GM12878 (cell line): Measurements from ENCODE around the gene TBL1XR1. TPM values are rescaled to one million over a fixed set of nuclear protein-coding genes. Genes with fewer than 3 reads are reported as not detected.
A peak's percentile ranks its signal among the peaks of the same experiment; 100 is the strongest.

Experiments used
- CREM ChIP-seq: IDR thresholded peaks from 2 replicates; pipeline ENCODE4 v1.6.1; 2014; ENCODE audit warnings: antibody characterized with exemption, low read depth
- JUNB ChIP-seq: IDR thresholded peaks from 2 replicates; pipeline ENCODE4 v1.6.1; 2016; ENCODE audit warnings: antibody characterized with exemption, mild to moderate bottlenecking
- KAT2A ChIP-seq: conservative IDR thresholded peaks from 2 replicates; pipeline ENCODE4 v1.6.1; 2011; ENCODE audit warnings: low read depth, low read length; ENCODE audit not compliant: control insufficient read depth
- MEF2A ChIP-seq: IDR thresholded peaks from 2 replicates; pipeline ENCODE4 v1.6.1; 2011; ENCODE audit warnings: low read depth, mild to moderate bottlenecking, low read length, moderate library complexity; ENCODE audit not compliant: insufficient read depth
- PBX3 ChIP-seq: IDR thresholded peaks from 2 replicates; pipeline ENCODE4 v1.6.1; 2011; ENCODE audit warnings: mild to moderate bottlenecking, low read depth, low read length, moderate library complexity; ENCODE audit not compliant: insufficient replicate concordance
- RUNX3 ChIP-seq: IDR thresholded peaks from 2 replicates; pipeline ENCODE4 v1.6.1; 2012; ENCODE audit warnings: low read length, inconsistent platforms
- TCF3 ChIP-seq: IDR thresholded peaks from 2 replicates; pipeline ENCODE4 v1.6.1; 2012; ENCODE audit warnings: low read depth, mild to moderate bottlenecking, low read length, borderline replicate concordance; ENCODE audit not compliant: insufficient read depth
- ZSCAN29 ChIP-seq: fragments of 450-650 bp; IDR thresholded peaks from 2 replicates; pipeline ENCODE4 v1.6.1; 2017; ENCODE audit warnings: mild to moderate bottlenecking, moderate library complexity
- polyA plus RNA-seq, 11 experiments: library from polyadenylated mRNA; depleted of rRNA in 4 of 11; unstranded in 6 of 11; stranded (reverse) in 5 of 11; fragments of >200 nt; fragmentation: Nextera tagmentation in 4 of 11; fragmentation: Illumina TruSeq in 1 of 11; extraction: Ambion mirVana in 4 of 11; extraction: Trizol in 1 of 11; gene quantifications; 1 replicate in 1 of 11; 2 replicates in 10 of 11; pipeline versions ENCODE4 v1.2.1 to v1.2.3, GENCODE V29; 2011 to 2016; ENCODE audit warnings: inconsistent platforms in 2 of 11, missing spikeins in 2 of 11, low read depth in 1 of 11
- total RNA-seq, 4 experiments: library from RNA; depleted of rRNA in 3 of 4; stranded (reverse); fragments of >200 nt in 3 of 4; fragmentation: Illumina TruSeq in 1 of 4; extraction: Trizol in 1 of 4; gene quantifications; 2 replicates each; pipeline versions ENCODE4 v1.2.1 to v1.2.3, GENCODE V29; 2013 to 2021
- TF ChIP-seq, protein P1 (sequence below): fragments of 450-650 bp; IDR thresholded peaks from 2 replicates; pipeline ENCODE4 v1.6.1; 2017; ENCODE audit warnings: mild to moderate bottlenecking, moderate library complexity

The TBL1XR1 gene
- total and polyA plus RNA-seq, 10 of the 15 experiments (the other 5 are each of a cell fraction or from before 2014, with no cell fraction given): 13.0 to 115 (median 60.4) TPM

- TF ChIP-seq, protein P1, sequence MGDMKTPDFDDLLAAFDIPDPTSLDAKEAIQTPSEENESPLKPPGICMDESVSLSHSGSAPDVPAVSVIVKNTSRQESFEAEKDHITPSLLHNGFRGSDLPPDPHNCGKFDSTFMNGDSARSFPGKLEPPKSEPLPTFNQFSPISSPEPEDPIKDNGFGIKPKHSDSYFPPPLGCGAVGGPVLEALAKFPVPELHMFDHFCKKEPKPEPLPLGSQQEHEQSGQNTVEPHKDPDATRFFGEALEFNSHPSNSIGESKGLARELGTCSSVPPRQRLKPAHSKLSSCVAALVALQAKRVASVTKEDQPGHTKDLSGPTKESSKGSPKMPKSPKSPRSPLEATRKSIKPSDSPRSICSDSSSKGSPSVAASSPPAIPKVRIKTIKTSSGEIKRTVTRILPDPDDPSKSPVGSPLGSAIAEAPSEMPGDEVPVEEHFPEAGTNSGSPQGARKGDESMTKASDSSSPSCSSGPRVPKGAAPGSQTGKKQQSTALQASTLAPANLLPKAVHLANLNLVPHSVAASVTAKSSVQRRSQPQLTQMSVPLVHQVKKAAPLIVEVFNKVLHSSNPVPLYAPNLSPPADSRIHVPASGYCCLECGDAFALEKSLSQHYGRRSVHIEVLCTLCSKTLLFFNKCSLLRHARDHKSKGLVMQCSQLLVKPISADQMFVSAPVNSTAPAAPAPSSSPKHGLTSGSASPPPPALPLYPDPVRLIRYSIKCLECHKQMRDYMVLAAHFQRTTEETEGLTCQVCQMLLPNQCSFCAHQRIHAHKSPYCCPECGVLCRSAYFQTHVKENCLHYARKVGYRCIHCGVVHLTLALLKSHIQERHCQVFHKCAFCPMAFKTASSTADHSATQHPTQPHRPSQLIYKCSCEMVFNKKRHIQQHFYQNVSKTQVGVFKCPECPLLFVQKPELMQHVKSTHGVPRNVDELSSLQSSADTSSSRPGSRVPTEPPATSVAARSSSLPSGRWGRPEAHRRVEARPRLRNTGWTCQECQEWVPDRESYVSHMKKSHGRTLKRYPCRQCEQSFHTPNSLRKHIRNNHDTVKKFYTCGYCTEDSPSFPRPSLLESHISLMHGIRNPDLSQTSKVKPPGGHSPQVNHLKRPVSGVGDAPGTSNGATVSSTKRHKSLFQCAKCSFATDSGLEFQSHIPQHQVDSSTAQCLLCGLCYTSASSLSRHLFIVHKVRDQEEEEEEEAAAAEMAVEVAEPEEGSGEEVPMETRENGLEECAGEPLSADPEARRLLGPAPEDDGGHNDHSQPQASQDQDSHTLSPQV: no peak
- peak; percentile 81 for TF ChIP-seq RUNX3
- TF ChIP-seq KAT2A: no peak
- no peak for TF ChIP-seq ZSCAN29
- TF ChIP-seq CREM: peak; percentile 58
- TF ChIP-seq MEF2A: peak; percentile 86
- 0 out of 2 replicates have a peak, but pooled peaks have one; percentile 16 for TF ChIP-seq TCF3
- no peak for TF ChIP-seq PBX3
- peak; percentile 46 for TF ChIP-seq JUNB
These were observed 136.8 kb downstream of the TBL1XR1 start (continued) for GRCh38 chr3:177060492-177060891.
